NCI-H2227 (cell line): Measurements from ENCODE around the gene OR5H14.
"Not testable (repeated sequence)": the region's sequence is repeated elsewhere in the genome, so short reads cannot be mapped to it uniquely, and the experiment has no call there.

ENCODE experiments used
- DNase-seq: peaks from one replicate; lab custom pipeline; 2025; ENCODE audit not compliant: unreplicated experiment; lab: John Stamatoyannopoulos, UW

Gene OR5H14

GRCh38 chr3:98196293-98196692 is 49.0 kb downstream of the OR5H14 start:
- DNase-seq, result not testable (repeated sequence)

GRCh38 chr3:98199020-98199419 is 51.7 kb downstream of the OR5H14 start:
- no peak for DNase-seq
